H9 (cell line): ENCODE measurements around the gene ACBD7. TPM values are rescaled to one million over a fixed set of nuclear protein-coding genes. Genes with fewer than 3 reads are reported as not detected.

Experiments used
- DNase-seq: peaks from one replicate; pipeline ENCODE4 v3.0.0-alpha.2; 2017
- H2AFZ ChIP-seq: one replicate; pipeline ENCODE4 v1.6.1; 2013; ENCODE audit warnings: mild to moderate bottlenecking, low read length, control low read depth, moderate library complexity
- H2AK5ac ChIP-seq: 2 replicates; pipeline ENCODE4 v1.6.1; 2013; ENCODE audit warnings: low read length, control low read depth, mixed read lengths; ENCODE audit not compliant: insufficient read length
- H2BK120ac ChIP-seq: one replicate; pipeline ENCODE4 v1.6.1; 2013; ENCODE audit warnings: low read depth, mild to moderate bottlenecking, low read length, control low read depth, inconsistent platforms; ENCODE audit not compliant: poor library complexity, severe bottlenecking
- H2BK12ac ChIP-seq: 2 replicates; pipeline ENCODE4 v1.6.1; 2013; ENCODE audit warnings: low read length, control low read depth, mixed read lengths, low read depth; ENCODE audit not compliant: insufficient read length
- H2BK15ac ChIP-seq: 2 replicates; pipeline ENCODE4 v1.6.1; 2013; ENCODE audit warnings: low read depth, low read length, control low read depth
- H2BK20ac ChIP-seq: one replicate; pipeline ENCODE4 v1.6.1; 2013; ENCODE audit warnings: low read depth, mild to moderate bottlenecking, low read length, control low read depth, inconsistent platforms; ENCODE audit not compliant: poor library complexity, severe bottlenecking
- H2BK5ac ChIP-seq: 2 replicates; pipeline ENCODE4 v1.6.1; 2013; ENCODE audit warnings: low read length, control low read depth, mixed read lengths; ENCODE audit not compliant: insufficient read length
- H3K14ac ChIP-seq: 2 replicates; pipeline ENCODE4 v1.6.1; 2013; ENCODE audit warnings: low read length, control low read depth; ENCODE audit not compliant: insufficient read depth
- H3K18ac ChIP-seq: 2 replicates; pipeline ENCODE4 v1.6.1; 2013; ENCODE audit warnings: low read depth, mild to moderate bottlenecking, mixed read lengths, low read length, control low read depth; ENCODE audit not compliant: insufficient read length
- H3K23ac ChIP-seq: 2 replicates; pipeline ENCODE4 v1.6.1; 2013; ENCODE audit warnings: low read length, control low read depth, mixed read lengths, low read depth; ENCODE audit not compliant: insufficient read length
- H3K23me2 ChIP-seq: 2 replicates; pipeline ENCODE4 v1.6.1; 2013; ENCODE audit warnings: low read depth, mild to moderate bottlenecking, mixed read lengths, low read length, control low read depth; ENCODE audit not compliant: insufficient read length, poor library complexity, severe bottlenecking
- H3K27ac ChIP-seq: 2 replicates; pipeline ENCODE4 v1.5.1; 2013; ENCODE audit warnings: low read length, control low read depth, mixed read lengths, low read depth; ENCODE audit not compliant: insufficient read length
- H3K27me3 ChIP-seq: 2 replicates; pipeline ENCODE4 v1.6.1; 2013; ENCODE audit warnings: low read length, control low read depth, inconsistent platforms; ENCODE audit not compliant: insufficient read depth
- H3K4ac ChIP-seq: 2 replicates; pipeline ENCODE4 v1.6.1; 2013; ENCODE audit warnings: low read depth, mild to moderate bottlenecking, control low read depth, inconsistent platforms, low read length, moderate library complexity
- H3K4me1 ChIP-seq: 2 replicates; pipeline ENCODE4 v1.6.1; 2013; ENCODE audit warnings: low read length, control low read depth, inconsistent platforms; ENCODE audit not compliant: insufficient read depth
- H3K4me2 ChIP-seq: 2 replicates; pipeline ENCODE4 v1.6.1; 2013; ENCODE audit warnings: low read length, control low read depth, mixed read lengths; ENCODE audit not compliant: insufficient read length, insufficient read depth
- H3K56ac ChIP-seq: 2 replicates; pipeline ENCODE4 v1.6.1; 2013; ENCODE audit warnings: low read depth, mild to moderate bottlenecking, mixed read lengths, low read length, control low read depth; ENCODE audit not compliant: insufficient read length
- H3K79me1 ChIP-seq: 2 replicates; pipeline ENCODE4 v1.6.1; 2013; ENCODE audit warnings: low read depth, mild to moderate bottlenecking, moderate library complexity, low read length, control low read depth, inconsistent platforms; ENCODE audit not compliant: insufficient read depth, poor library complexity, severe bottlenecking
- H3K79me2 ChIP-seq: 2 replicates; pipeline ENCODE4 v1.6.1; 2013; ENCODE audit warnings: low read length, control low read depth, inconsistent platforms; ENCODE audit not compliant: insufficient read depth
- H3K9ac ChIP-seq: 2 replicates; pipeline ENCODE4 v1.6.1; 2013; ENCODE audit warnings: low read length, control low read depth, mixed read lengths; ENCODE audit not compliant: insufficient read length; ENCODE audit errors: extremely low read depth
- H3K9me3 ChIP-seq: one replicate; pipeline ENCODE4 v1.6.1; 2013; ENCODE audit warnings: low read depth, low read length, inconsistent platforms; ENCODE audit not compliant: control insufficient read depth
- H3T11ph ChIP-seq: one replicate; pipeline ENCODE4 v1.6.1; 2013; ENCODE audit warnings: mild to moderate bottlenecking, low read length, control low read depth, inconsistent platforms
- H4K20me1 ChIP-seq: one replicate; pipeline ENCODE4 v1.6.1; 2013; ENCODE audit not compliant: control insufficient read depth, insufficient read length, insufficient read depth
- H4K5ac ChIP-seq: 2 replicates; pipeline ENCODE4 v1.6.1; 2013; ENCODE audit warnings: low read depth, mild to moderate bottlenecking, mixed read lengths, low read length, control low read depth; ENCODE audit not compliant: insufficient read length
- H4K8ac ChIP-seq: replicated peaks from 2 replicates; pipeline ENCODE4 v1.6.1; 2013; ENCODE audit warnings: low read length, control low read depth, mixed read lengths, low read depth; ENCODE audit not compliant: insufficient read length
- H4K91ac ChIP-seq: 2 replicates; pipeline ENCODE4 v1.6.1; 2013; ENCODE audit warnings: low read depth, mild to moderate bottlenecking, moderate library complexity, mixed read lengths, low read length, control low read depth; ENCODE audit not compliant: insufficient read length
- H3K27ac Mint-ChIP-seq, 3 experiments: 2 replicates in 2 of 3; 3 replicates in 1 of 3; pipeline ENCODE4 v1.8.0; 2020 to 2021; ENCODE audit warnings: mixed read lengths in 3 of 3, mild to moderate bottlenecking in 1 of 3, moderate library complexity in 1 of 3
- H3K27me3 Mint-ChIP-seq: 2 replicates; pipeline ENCODE4 v1.8.0; 2021; ENCODE audit warnings: low read depth, mild to moderate bottlenecking, moderate library complexity, mixed read lengths
- H3K36me3 Mint-ChIP-seq, 3 experiments: 2 replicates in 2 of 3; 3 replicates in 1 of 3; pipeline ENCODE4 v1.8.0; 2020 to 2021; ENCODE audit warnings: low read depth in 3 of 3, mixed read lengths in 3 of 3; ENCODE audit not compliant: insufficient read depth in 1 of 3
- H3K4me1 Mint-ChIP-seq, 2 experiments: 2 replicates each; pipeline ENCODE4 v1.8.0; 2020; ENCODE audit warnings: mixed read lengths in 2 of 2
- H3K4me3 Mint-ChIP-seq, 2 experiments: 2 replicates in 1 of 2; 3 replicates in 1 of 2; pipeline ENCODE4 v1.8.0; 2020 to 2021; ENCODE audit warnings: mild to moderate bottlenecking in 2 of 2, mixed read lengths in 2 of 2, moderate library complexity in 1 of 2
- H3K9me3 Mint-ChIP-seq, 2 experiments: 2 replicates in 1 of 2; 3 replicates in 1 of 2; pipeline ENCODE4 v1.8.0; 2020; ENCODE audit warnings: mild to moderate bottlenecking in 2 of 2, mixed read lengths in 2 of 2, moderate library complexity in 1 of 2
- CTCF ChIP-seq: fragments of 200-600 bp; sonication (generic); conservative IDR thresholded peaks from 3 replicates; pipeline ENCODE4 v1.8.0; 2021; ENCODE audit warnings: antibody characterized with exemption, mild to moderate bottlenecking
- WGBS: extraction: QIAGEN DNeasy Blood & Tissue Kit; methylation state at CpG from one replicate; pipeline ENCODE4 v1.1.7; 2013; ENCODE audit warnings: missing lambda C conversion rate, low lambda C conversion rate, mixed read lengths; ENCODE audit not compliant: insufficient read length; ENCODE audit errors: extremely low coverage; 5-methylcytosine and 5-hydroxymethylcytosine counted together
- total RNA-seq: library from RNA; stranded (reverse); gene quantifications from 2 replicates; pipeline ENCODE4 v1.2.1, GENCODE V29; 2021

The ACBD7 gene
- total RNA-seq, 1 experiment from 2014 or later: 25.0 TPM

- H3K4me1 Mint-ChIP-seq: no peaks in the 10 kb centered on the region
- no peak overlapping the region for H2BK120ac ChIP-seq
- H3K14ac ChIP-seq: no peak overlapping the region
- no peak overlapping the region for H4K91ac ChIP-seq
- no peaks in the 10 kb centered on the region for H3K79me1 ChIP-seq
- TF ChIP-seq CTCF: no peak
- no peaks in the 10 kb centered on the region for H3K9me3 ChIP-seq
- no peak overlapping the region for H2AFZ ChIP-seq
- no peak overlapping the region for H3K4me2 ChIP-seq
- H3K36me3 Mint-ChIP-seq: no peaks in the 10 kb centered on the region
- H3K27ac ChIP-seq: no peak overlapping the region
- H3K4me1 ChIP-seq: no peaks in the 10 kb centered on the region
- no peak overlapping the region for H3K23ac ChIP-seq
- H2BK20ac ChIP-seq: no peak overlapping the region
- no peak overlapping the region for H4K8ac ChIP-seq
- H2BK5ac ChIP-seq: no peak overlapping the region
- no peak overlapping the region for H3K18ac ChIP-seq
- H3T11ph ChIP-seq: no peak overlapping the region
- H2AK5ac ChIP-seq: no peak overlapping the region
- no peaks in the 10 kb centered on the region for H4K20me1 ChIP-seq
- no peak overlapping the region for H4K5ac ChIP-seq
- H2BK15ac ChIP-seq: no peak overlapping the region
- no peaks in the 10 kb centered on the region for H3K23me2 ChIP-seq
- H3K4me3 Mint-ChIP-seq: no peak overlapping the region
- no peak for DNase-seq
- H3K79me2 ChIP-seq: no peaks in the 10 kb centered on the region
- no peaks in the 10 kb centered on the region; the same call in 1 of the 2 replicates for H3K27me3 Mint-ChIP-seq
- H2BK12ac ChIP-seq: no peak overlapping the region
- no peak overlapping the region for H3K27ac Mint-ChIP-seq
- H3K9me3 Mint-ChIP-seq: no peaks in the 10 kb centered on the region
- WGBS: no CpG with 5 or more reads among the region's 3 CpGs
- H3K27me3 ChIP-seq: no peaks in the 10 kb centered on the region
- H3K4ac ChIP-seq: no peak overlapping the region
- H3K56ac ChIP-seq: no peak overlapping the region
- H3K9ac ChIP-seq: no peak overlapping the region
Observed at GRCh38 chr10:15027741-15028140, 60.8 kb downstream of the ACBD7 start.

Other genes with a start within 250 kb of the ACBD7 start
- gene SUV39H2, start 209.9 kb downstream of the ACBD7 start, total RNA-seq: 59.7 and 62.6 TPM in 2 replicates
- gene DCLRE1C, start 134.7 kb downstream of the ACBD7 start, total RNA-seq: 11.9 and 15.2 TPM in 2 replicates
- 0.72 TPM in 1 of 2 replicates, not detected in the other for gene MEIG1, start 129.4 kb downstream of the ACBD7 start, total RNA-seq
- 0.31 and 0.48 TPM in 2 replicates for gene OLAH, start 44.8 kb downstream of the ACBD7 start, total RNA-seq
- gene RPP38, start 8.6 kb upstream of the ACBD7 start, total RNA-seq: 25.9 and 26.6 TPM in 2 replicates
- 11.8 and 12.2 TPM in 2 replicates for gene NMT2, start 79.9 kb upstream of the ACBD7 start, total RNA-seq